Subcutaneous adipose tissue (tissue), 4 donors: ENCODE measurements around the gene TTLL11. TPM values are rescaled to one million over a fixed set of nuclear protein-coding genes. Genes with fewer than 3 reads are reported as not detected.

Experiments
- CTCF ChIP-seq: fragments of 450-650 bp; IDR thresholded peaks from one replicate; pipeline ENCODE4 v1.5.1; 2016; ENCODE audit warnings: low read depth, mild to moderate bottlenecking, control low read depth, antibody characterized with exemption, moderate library complexity
- total RNA-seq, 4 donors: library from RNA; depleted of rRNA; stranded (reverse); fragments of >200 nt; gene quantifications; one replicate each; pipeline ENCODE4 v1.1.0, GENCODE V29; 2016

TTLL11 gene
- total RNA-seq, 4 donors from 2014 or later, result 4.4 to 8.7 (median 6.4) TPM

GRCh38 chr9:122085260-122085659, 7.8 kb downstream of the TTLL11 start:
- TF ChIP-seq CTCF, result no peak

- no peak for TF ChIP-seq CTCF
Measured at GRCh38 chr9:122084026-122084675, 9.0 kb downstream of the TTLL11 start.

GRCh38 chr9:122080986-122081385, 12.1 kb downstream of the TTLL11 start:
- no peak for TF ChIP-seq CTCF

GRCh38 chr9:122078557-122078956, 14.6 kb downstream of the TTLL11 start:
- no peak for TF ChIP-seq CTCF

- TF ChIP-seq CTCF, result no peak
Measured at GRCh38 chr9:122076773-122077172, 16.3 kb downstream of the TTLL11 start.

- TF ChIP-seq CTCF, result no peak
Measured at GRCh38 chr9:122076117-122076516, 17.0 kb downstream of the TTLL11 start.

GRCh38 chr9:122075135-122076030, 17.7 kb downstream of the TTLL11 start:
- no peak for TF ChIP-seq CTCF
